Kidney (tissue), 14 donors: ENCODE measurements around the gene CREG2. TPM values are rescaled to one million over a fixed set of nuclear protein-coding genes. Genes with fewer than 3 reads are reported as not detected.

Source experiments
- DNase-seq, 5 donors: peaks; one replicate each; pipeline ENCODE4 v3.0.0-alpha.2; 2013 to 2020
- FAIRE-seq: peaks from 2 replicates; lab custom pipeline; 2012; peaks lifted over from hg19 to GRCh38; lab: Jason Lieb, UNC
- H3K27ac ChIP-seq, 2 donors: one replicate each; pipeline ENCODE4 v1.7.0; 2013; ENCODE audit warnings: low read depth in 2 of 2, low read length in 2 of 2, inconsistent platforms in 1 of 2
- H3K27me3 ChIP-seq: one replicate; pipeline ENCODE4 v1.7.1; 2013; ENCODE audit warnings: low read length, inconsistent platforms; ENCODE audit not compliant: control insufficient read depth, insufficient read depth
- H3K36me3 ChIP-seq, 3 donors: one replicate each; pipeline versions ENCODE4 v1.7.0 to v1.7.1; 2013; ENCODE audit warnings: low read length in 3 of 3, control low read depth in 1 of 3, inconsistent platforms in 1 of 3; ENCODE audit not compliant: insufficient read depth in 3 of 3, control insufficient read depth in 2 of 3
- H3K4me1 ChIP-seq, 3 donors: one replicate each; pipeline versions ENCODE4 v1.7.0 to v1.7.1; 2013; ENCODE audit warnings: low read length in 3 of 3, inconsistent platforms in 1 of 3, low read depth in 1 of 3; ENCODE audit not compliant: control insufficient read depth in 2 of 3, insufficient read depth in 2 of 3
- H3K4me3 ChIP-seq, 3 donors: one replicate each; pipeline versions ENCODE4 v1.7.0 to v1.8.1; 2013; ENCODE audit warnings: low read length in 3 of 3, control low read depth in 1 of 3, inconsistent platforms in 1 of 3
- H3K9ac ChIP-seq, 3 donors: one replicate each; pipeline versions ENCODE4 v1.7.0 to v1.7.1; 2013; ENCODE audit warnings: low read length in 3 of 3, control low read depth in 1 of 3, inconsistent platforms in 1 of 3
- H3K9me3 ChIP-seq, 3 donors: one replicate each; pipeline versions ENCODE4 v1.7.0 to v1.7.1; 2013; ENCODE audit warnings: low read length in 3 of 3, control low read depth in 1 of 3, inconsistent platforms in 1 of 3; ENCODE audit not compliant: control insufficient read depth in 2 of 3, insufficient read depth in 1 of 3
- CTCF ChIP-seq: IDR thresholded peaks from 3 replicates; pipeline ENCODE4 v1.5.1; 2012; ENCODE audit warnings: mild to moderate bottlenecking, moderate library complexity, borderline replicate concordance; ENCODE audit not compliant: insufficient read depth; ENCODE audit errors: extremely low read depth
- intact Hi-C: fragments of 100-400 bp; cut with DNase I; formaldehyde crosslinking; loops from one replicate; pipeline ENCODE4 v1.11.1; 2022
- polyA plus RNA-seq: library from polyadenylated mRNA; stranded (reverse); fragments of 350-450 nt; fragmentation: Illumina TruSeq; extraction: RNeasy Lipid Tissue Mini Kit (QIAGEN cat#74804); gene quantifications from one replicate; pipeline ENCODE4 v1.2.3, GENCODE V29; 2014; ENCODE audit warnings: low read depth, low replicate concordance; ENCODE audit not compliant: insufficient read depth
- total RNA-seq: library from RNA; stranded (reverse); fragmentation: NEBNext Ultra II Directional; extraction: Animal tissue kit (Norgen Biotek cat#: 25700); gene quantifications from one replicate; pipeline ENCODE4 v1.2.1, GENCODE V29; 2021
- donor health status: control.
- donor health status: control.
- donor health status: control.
- donor health status: control.
- donor health status: control.
- donor health status: DM: yes; HTN: yes; CAD: no.
- donor health status: Normal renal cell carcinoma (clear cell type).

CREG2 gene
- total and polyA plus RNA-seq, 2 donors from 2014 or later, result 0.69 TPM; not detected in 1

- Histone ChIP-seq H3K27me3 (no peaks in the 10 kb centered on the region), H3K9me3 (no peaks in the 10 kb centered on the region), H3K27ac (no peak overlapping the region), H3K36me3 (no peaks in the 10 kb centered on the region), H3K4me3 (no peak overlapping the region), H3K4me1 (no peaks in the 10 kb centered on the region), H3K9ac (no peak overlapping the region)
- intact Hi-C loops, result no loop called here
- DNase-seq, result no peak
- no peak for TF ChIP-seq CTCF
- no peak for FAIRE-seq
Measured at GRCh38 chr2:101348883-101349282, 38.4 kb downstream of the CREG2 start.

- H3K27ac ChIP-seq, result no peak overlapping the region
- H3K4me1 ChIP-seq, result no peaks in the 10 kb centered on the region
- intact Hi-C loops, result no loop called here
- H3K9me3 ChIP-seq, result no peaks in the 10 kb centered on the region
- no peak overlapping the region for H3K9ac ChIP-seq
- H3K36me3 ChIP-seq, result no peaks in the 10 kb centered on the region
- FAIRE-seq (no peak), DNase-seq (no peak)
- no peaks in the 10 kb centered on the region for H3K27me3 ChIP-seq
- no peak for TF ChIP-seq CTCF
- no peak overlapping the region for H3K4me3 ChIP-seq
Measured at GRCh38 chr2:101346909-101347308, 40.4 kb downstream of the CREG2 start.

DNA sequence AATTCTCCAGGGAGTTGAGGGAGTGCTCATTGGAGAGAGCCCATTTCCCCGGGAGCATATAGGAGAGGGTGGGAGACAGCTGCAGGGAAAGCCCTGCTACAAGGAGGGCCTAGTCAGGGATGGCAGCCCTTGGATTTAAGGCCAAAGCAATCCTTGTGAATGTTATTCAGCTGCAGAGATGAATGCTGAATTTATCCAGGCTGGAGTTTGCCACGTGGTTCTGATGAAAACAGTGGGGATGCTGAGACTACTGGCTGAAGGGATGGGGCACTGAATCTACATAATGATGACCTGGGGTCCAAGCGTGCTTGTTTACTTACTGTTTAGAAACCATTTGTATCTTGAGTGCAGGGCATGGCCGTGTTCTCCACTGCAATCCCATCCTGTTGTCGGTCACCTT, 43.2 kb downstream of the CREG2 start:
- no peak overlapping the region for H3K27ac ChIP-seq
- FAIRE-seq (no peak), DNase-seq (no peak)
- H3K27me3 ChIP-seq, result no peaks in the 10 kb centered on the region
- no peak overlapping the region for H3K9ac ChIP-seq
- H3K4me3 ChIP-seq, result no peak overlapping the region
- TF ChIP-seq CTCF, result no peak
- intact Hi-C loops, result no loop called here
- no peaks in the 10 kb centered on the region for H3K4me1 ChIP-seq
- no peaks in the 10 kb centered on the region for H3K36me3 ChIP-seq
- H3K9me3 ChIP-seq, result no peaks in the 10 kb centered on the region

- intact Hi-C loops, result no loop called here
- FAIRE-seq, result no peak
- no peak for TF ChIP-seq CTCF
Measured at GRCh38 chr2:101342625-101343008, 44.7 kb downstream of the CREG2 start.

More at GRCh38 chr2:101342625-101343008, 44.7 kb downstream of the CREG2 start:
- DNase-seq, result no peak
- Histone ChIP-seq H3K27me3 (no peaks in the 10 kb centered on the region), H3K4me1 (no peaks in the 10 kb centered on the region), H3K9me3 (no peaks in the 10 kb centered on the region), H3K27ac (no peak overlapping the region), H3K4me3 (no peak overlapping the region), H3K9ac (no peak overlapping the region), H3K36me3 (no peaks in the 10 kb centered on the region)
